Measurements from ENCODE around the gene MAGI2. TPM values are rescaled to one million over a fixed set of nuclear protein-coding genes. Genes with fewer than 3 reads are reported as not detected.

MAGI2 gene
- total RNA-seq, 1 experiment from 2014 or later = 0.22 TPM

DNA sequence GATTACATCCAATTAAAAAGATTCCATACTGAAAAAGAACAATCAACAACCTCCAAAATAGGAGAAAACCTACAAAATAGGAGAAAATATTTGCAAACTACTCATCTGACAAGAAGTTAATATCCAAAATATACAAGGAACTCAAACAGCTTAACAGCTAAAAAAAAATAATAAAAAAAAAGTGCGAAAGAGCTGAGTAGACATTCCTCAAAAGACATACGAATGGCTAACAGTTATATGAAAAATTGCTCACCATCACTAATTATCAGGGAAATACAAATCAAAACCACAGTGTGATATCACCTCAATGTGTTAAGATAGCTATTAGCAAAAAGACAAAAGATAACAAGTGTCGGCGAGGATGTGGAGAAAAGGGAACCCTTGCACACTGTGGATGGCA is 1204.6 kb downstream of the MAGI2 start:
- ATAC-seq (no peak), DNase-seq (ENCODE audit: low read depth, low spot score) (no peak)
- TF ChIP-seq CBX3 (IDR thresholded peaks at IDR 0.05; ENCODE audit: low read depth) (no peak), ZNF274 (IDR thresholded peaks at IDR 0.05; ENCODE audit: low read depth, low read length) (no peak), POLR2AphosphoS5 (IDR thresholded peaks at IDR 0.05; ENCODE audit: low read depth, low read length) (no peak), SRF (IDR thresholded peaks at IDR 0.05; ENCODE audit: low read depth) (no peak), ZFX (IDR thresholded peaks at IDR 0.05) (no peak), EZH2 (IDR thresholded peaks at IDR 0.05) (no peak), POLR2A (IDR thresholded peaks at IDR 0.05; ENCODE audit: borderline replicate concordance, extremely low read depth, insufficient read depth, insufficient read length) (no peak), JUND (IDR thresholded peaks at IDR 0.05) (no peak), EGR1 (IDR thresholded peaks at IDR 0.05; ENCODE audit: low read depth) (no peak), EZH2phosphoT487 (IDR thresholded peaks at IDR 0.05; ENCODE audit: borderline replicate concordance) (no peak), SIN3A (IDR thresholded peaks at IDR 0.05; ENCODE audit: low read depth) (no peak), TCF7L2 (IDR thresholded peaks at IDR 0.05; ENCODE audit: borderline replicate concordance, extremely low read depth, insufficient read depth, insufficient read length) (no peak)
- TF ChIP-seq, protein P1, sequence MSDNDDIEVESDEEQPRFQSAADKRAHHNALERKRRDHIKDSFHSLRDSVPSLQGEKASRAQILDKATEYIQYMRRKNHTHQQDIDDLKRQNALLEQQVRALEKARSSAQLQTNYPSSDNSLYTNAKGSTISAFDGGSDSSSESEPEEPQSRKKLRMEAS (IDR thresholded peaks at IDR 0.05) = no peak
- TF ChIP-seq, protein P2, sequence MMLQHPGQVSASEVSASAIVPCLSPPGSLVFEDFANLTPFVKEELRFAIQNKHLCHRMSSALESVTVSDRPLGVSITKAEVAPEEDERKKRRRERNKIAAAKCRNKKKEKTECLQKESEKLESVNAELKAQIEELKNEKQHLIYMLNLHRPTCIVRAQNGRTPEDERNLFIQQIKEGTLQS (IDR thresholded peaks at IDR 0.05) = no peak
- TF ChIP-seq, protein P3, sequence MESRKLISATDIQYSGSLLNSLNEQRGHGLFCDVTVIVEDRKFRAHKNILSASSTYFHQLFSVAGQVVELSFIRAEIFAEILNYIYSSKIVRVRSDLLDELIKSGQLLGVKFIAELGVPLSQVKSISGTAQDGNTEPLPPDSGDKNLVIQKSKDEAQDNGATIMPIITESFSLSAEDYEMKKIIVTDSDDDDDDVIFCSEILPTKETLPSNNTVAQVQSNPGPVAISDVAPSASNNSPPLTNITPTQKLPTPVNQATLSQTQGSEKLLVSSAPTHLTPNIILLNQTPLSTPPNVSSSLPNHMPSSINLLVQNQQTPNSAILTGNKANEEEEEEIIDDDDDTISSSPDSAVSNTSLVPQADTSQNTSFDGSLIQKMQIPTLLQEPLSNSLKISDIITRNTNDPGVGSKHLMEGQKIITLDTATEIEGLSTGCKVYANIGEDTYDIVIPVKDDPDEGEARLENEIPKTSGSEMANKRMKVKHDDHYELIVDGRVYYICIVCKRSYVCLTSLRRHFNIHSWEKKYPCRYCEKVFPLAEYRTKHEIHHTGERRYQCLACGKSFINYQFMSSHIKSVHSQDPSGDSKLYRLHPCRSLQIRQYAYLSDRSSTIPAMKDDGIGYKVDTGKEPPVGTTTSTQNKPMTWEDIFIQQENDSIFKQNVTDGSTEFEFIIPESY (IDR thresholded peaks at IDR 0.05; ENCODE audit: extremely low read depth, insufficient replicate concordance, low read length) = no peak
- TF ChIP-seq, protein P4, sequence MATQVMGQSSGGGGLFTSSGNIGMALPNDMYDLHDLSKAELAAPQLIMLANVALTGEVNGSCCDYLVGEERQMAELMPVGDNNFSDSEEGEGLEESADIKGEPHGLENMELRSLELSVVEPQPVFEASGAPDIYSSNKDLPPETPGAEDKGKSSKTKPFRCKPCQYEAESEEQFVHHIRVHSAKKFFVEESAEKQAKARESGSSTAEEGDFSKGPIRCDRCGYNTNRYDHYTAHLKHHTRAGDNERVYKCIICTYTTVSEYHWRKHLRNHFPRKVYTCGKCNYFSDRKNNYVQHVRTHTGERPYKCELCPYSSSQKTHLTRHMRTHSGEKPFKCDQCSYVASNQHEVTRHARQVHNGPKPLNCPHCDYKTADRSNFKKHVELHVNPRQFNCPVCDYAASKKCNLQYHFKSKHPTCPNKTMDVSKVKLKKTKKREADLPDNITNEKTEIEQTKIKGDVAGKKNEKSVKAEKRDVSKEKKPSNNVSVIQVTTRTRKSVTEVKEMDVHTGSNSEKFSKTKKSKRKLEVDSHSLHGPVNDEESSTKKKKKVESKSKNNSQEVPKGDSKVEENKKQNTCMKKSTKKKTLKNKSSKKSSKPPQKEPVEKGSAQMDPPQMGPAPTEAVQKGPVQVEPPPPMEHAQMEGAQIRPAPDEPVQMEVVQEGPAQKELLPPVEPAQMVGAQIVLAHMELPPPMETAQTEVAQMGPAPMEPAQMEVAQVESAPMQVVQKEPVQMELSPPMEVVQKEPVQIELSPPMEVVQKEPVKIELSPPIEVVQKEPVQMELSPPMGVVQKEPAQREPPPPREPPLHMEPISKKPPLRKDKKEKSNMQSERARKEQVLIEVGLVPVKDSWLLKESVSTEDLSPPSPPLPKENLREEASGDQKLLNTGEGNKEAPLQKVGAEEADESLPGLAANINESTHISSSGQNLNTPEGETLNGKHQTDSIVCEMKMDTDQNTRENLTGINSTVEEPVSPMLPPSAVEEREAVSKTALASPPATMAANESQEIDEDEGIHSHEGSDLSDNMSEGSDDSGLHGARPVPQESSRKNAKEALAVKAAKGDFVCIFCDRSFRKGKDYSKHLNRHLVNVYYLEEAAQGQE (IDR thresholded peaks at IDR 0.05; ENCODE audit: low read depth) = no peak
- TF ChIP-seq, protein P5, sequence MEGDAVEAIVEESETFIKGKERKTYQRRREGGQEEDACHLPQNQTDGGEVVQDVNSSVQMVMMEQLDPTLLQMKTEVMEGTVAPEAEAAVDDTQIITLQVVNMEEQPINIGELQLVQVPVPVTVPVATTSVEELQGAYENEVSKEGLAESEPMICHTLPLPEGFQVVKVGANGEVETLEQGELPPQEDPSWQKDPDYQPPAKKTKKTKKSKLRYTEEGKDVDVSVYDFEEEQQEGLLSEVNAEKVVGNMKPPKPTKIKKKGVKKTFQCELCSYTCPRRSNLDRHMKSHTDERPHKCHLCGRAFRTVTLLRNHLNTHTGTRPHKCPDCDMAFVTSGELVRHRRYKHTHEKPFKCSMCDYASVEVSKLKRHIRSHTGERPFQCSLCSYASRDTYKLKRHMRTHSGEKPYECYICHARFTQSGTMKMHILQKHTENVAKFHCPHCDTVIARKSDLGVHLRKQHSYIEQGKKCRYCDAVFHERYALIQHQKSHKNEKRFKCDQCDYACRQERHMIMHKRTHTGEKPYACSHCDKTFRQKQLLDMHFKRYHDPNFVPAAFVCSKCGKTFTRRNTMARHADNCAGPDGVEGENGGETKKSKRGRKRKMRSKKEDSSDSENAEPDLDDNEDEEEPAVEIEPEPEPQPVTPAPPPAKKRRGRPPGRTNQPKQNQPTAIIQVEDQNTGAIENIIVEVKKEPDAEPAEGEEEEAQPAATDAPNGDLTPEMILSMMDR (IDR thresholded peaks at IDR 0.05 in 2 of 3, conservative IDR thresholded peaks at IDR 0.05 in 1 of 3; ENCODE audit: borderline replicate concordance in 1 of 3, insufficient read depth in 1 of 3, low read depth in 2 of 3, low read length in 2 of 3) = no peak
- Histone ChIP-seq H4K20me1 (ENCODE audit: insufficient read depth) (no peaks in the 10 kb centered on the region), H3K9me3 (ENCODE audit: control insufficient read depth in 1 of 2, insufficient read depth in 1 of 2, low read depth in 1 of 2, low read length in 2 of 2) (no peaks in the 10 kb centered on the region), H3K4me3 (replicated peaks in 1 of 2; ENCODE audit: low read depth in 1 of 2, low read length in 2 of 2) (no peak overlapping the region), H3K36me3 (ENCODE audit: control insufficient read depth in 1 of 2, insufficient read depth in 2 of 2, low read length in 2 of 2) (no peaks in the 10 kb centered on the region), H3K79me2 (ENCODE audit: insufficient read depth, low read length) (no peaks in the 10 kb centered on the region), H3K27me3 (ENCODE audit: insufficient read depth, low read length) (0 out of 2 replicates have a peak, but pooled peaks cover 4% of the 10 kb centered on the region), H3K27ac (ENCODE audit: low read depth, low read length) (no peak overlapping the region), H3K9ac (ENCODE audit: low read length) (no peak overlapping the region), H3K4me2 (ENCODE audit: low read length) (no peak overlapping the region), H3K9me2 (ENCODE audit: insufficient read depth) (no peaks in the 10 kb centered on the region), H2AFZ (ENCODE audit: low read depth, low read length, poor library complexity, severe bottlenecking) (no peak overlapping the region), H3K4me1 (ENCODE audit: control insufficient read depth in 1 of 2, insufficient read depth in 2 of 2, low read length in 2 of 2) (no peaks in the 10 kb centered on the region)
- no TSS peak for BruUV-seq (replicated peaks)
- ChIA-PET CTCF (no interaction called here), RAD21 (ENCODE audit: low non-redundant PET in 1 of 2, low total read pairs in 2 of 2, uncharacterized antibody in 2 of 2, unreplicated experiment in 2 of 2) (no interaction called here), POLR2A (no interaction called here)
- intact Hi-C loops (cut with micrococcal nuclease) = no loop called here
